ENCODE results near the gene IFNA4. TPM values are rescaled to one million over a fixed set of nuclear protein-coding genes. Genes with fewer than 3 reads are reported as not detected.

IFNA4 gene
- total and polyA plus RNA-seq, 2 of the 8 experiments (the other 6 are each of a cell fraction or from before 2014, with no cell fraction given): not detected

DNA sequence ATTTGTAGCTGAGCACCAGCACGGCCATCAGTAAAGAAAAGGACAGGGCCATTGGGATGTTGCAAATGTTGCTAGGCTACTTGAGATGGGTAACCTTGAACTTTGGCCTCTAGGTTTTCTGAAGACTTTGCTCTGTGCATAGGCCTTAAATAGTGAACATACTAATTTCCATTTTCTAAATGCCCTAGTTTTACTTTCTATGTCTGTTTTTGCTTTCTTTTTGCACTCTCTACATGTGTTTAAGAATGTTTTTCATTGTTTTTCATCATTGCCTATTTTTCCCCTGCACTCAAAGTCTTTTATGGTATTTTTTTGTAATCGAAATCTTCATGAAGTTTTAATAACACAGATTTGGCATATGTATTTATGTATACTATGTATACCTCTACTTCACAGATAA lies 40.7 kb upstream of the IFNA4 start, which contains the start of gene IFNA17:
Gene IFNA17 (minus strand): TSS at position 101 of the 400 bp plus-strand sequence. CDS start 49 bp downstream, at position 52.
- Histone ChIP-seq H2AK5ac (ENCODE audit: low read depth, low read length) (no peak within 1 kb of the TSS), H4K91ac (replicated peaks; ENCODE audit: insufficient read length, low read length) (no peak within 1 kb of the TSS), H3K36me3 (ENCODE audit: control insufficient read depth in 2 of 4, insufficient read depth in 4 of 4, low read length in 3 of 4) (no peaks in the 10 kb centered on the region), H3K27ac (ENCODE audit: low read depth, low read length) (no peak within 1 kb of the TSS), H3K4me2 (ENCODE audit: insufficient read depth in 1 of 2, low read depth in 2 of 2, low read length in 2 of 2) (no peak within 1 kb of the TSS), H3K79me2 (ENCODE audit: control insufficient read depth in 1 of 2, insufficient read depth in 2 of 2, low read length in 2 of 2) (no peaks in the 10 kb centered on the region), H4K20me1 (replicated peaks in 1 of 2; ENCODE audit: control insufficient read depth in 1 of 2, insufficient read depth in 2 of 2, low read length in 2 of 2) (no peaks in the 10 kb centered on the region), H3K9me3 (ENCODE audit: insufficient read depth in 2 of 2, low read depth in 1 of 2, low read length in 1 of 2) (no peaks in the 10 kb centered on the region), H2BK120ac (replicated peaks; ENCODE audit: low read depth, low read length) (no peak within 1 kb of the TSS), H3K27me3 (replicated peaks in 1 of 4; ENCODE audit: control insufficient read depth in 3 of 4, extremely low read depth in 1 of 4, insufficient read depth in 3 of 4, low read length in 3 of 4) (no peaks in the 10 kb centered on the region), H3K14ac (ENCODE audit: insufficient read length) (no peak within 1 kb of the TSS), H3K4me1 (replicated peaks in 1 of 4; ENCODE audit: control insufficient read depth in 3 of 4, insufficient read depth in 4 of 4, low read length in 3 of 4) (no peaks in the 10 kb centered on the region), H2BK15ac (ENCODE audit: low read length) (no peak within 1 kb of the TSS), H3K4me3 (ENCODE audit: extremely low read depth in 1 of 4, insufficient read depth in 2 of 4, low read depth in 3 of 4, low read length in 4 of 4) (no peak within 1 kb of the TSS), H3K56ac (replicated peaks; ENCODE audit: insufficient read length, low read depth, low read length) (no peak within 1 kb of the TSS), H3K23me2 (ENCODE audit: low read depth, low read length) (no peaks in the 10 kb centered on the region), H3K79me1 (ENCODE audit: low read depth, low read length) (no peaks in the 10 kb centered on the region), H2BK12ac (ENCODE audit: low read depth, low read length) (no peak within 1 kb of the TSS), H3K23ac (ENCODE audit: insufficient read length) (no peak within 1 kb of the TSS), H2AFZ (ENCODE audit: low read length) (no peak within 1 kb of the TSS), H3K4ac (replicated peaks; ENCODE audit: insufficient read length, low read depth, low read length) (no peak within 1 kb of the TSS), H4K5ac (ENCODE audit: insufficient read length, low read depth, low read length) (no peak within 1 kb of the TSS), H2BK5ac (ENCODE audit: low read depth, low read length) (no peak within 1 kb of the TSS), H2BK20ac (ENCODE audit: low read length) (no peak within 1 kb of the TSS), H4K8ac (ENCODE audit: extremely low read depth, insufficient read depth, low read length) (no peak within 1 kb of the TSS), H3K9ac (replicated peaks in 1 of 4; ENCODE audit: extremely low read depth in 1 of 4, low read depth in 3 of 4, low read length in 3 of 4) (no peak within 1 kb of the TSS), H3K18ac (ENCODE audit: extremely low read depth, low read length) (no peak within 1 kb of the TSS)
- CTCF ChIA-PET (ENCODE audit: partially characterized antibody): no interaction called here
- 91% methylated on average over 2 of the region's 2 CpGs; no CpG with 5 or more reads in 1 of the 2 experiments for WGBS, 2 experiments (ENCODE audit: extremely low coverage in 1 of 2, insufficient coverage in 1 of 2, insufficient read length in 1 of 2, insufficient replicate concordance in 2 of 2, low coverage in 1 of 2, low lambda C conversion rate in 2 of 2, missing lambda C conversion rate in 1 of 2)
- FAIRE-seq (no peak), DNase-seq (ENCODE audit: low read depth in 1 of 2, low spot score in 2 of 2) (no peak)
- POLR2A ChIA-PET (ENCODE audit: partially characterized antibody): no interaction called here
- no peak for TF ChIP-seq BACH1 (IDR thresholded peaks at IDR 0.05; ENCODE audit: low read length)
- TF ChIP-seq SIX5 (IDR thresholded peaks at IDR 0.05; ENCODE audit: low read depth, low read length): no peak
- no peak for TF ChIP-seq FOSL1 (IDR thresholded peaks at IDR 0.05; ENCODE audit: insufficient read depth, low read depth, low read length)
- no peak for TF ChIP-seq SIRT6 (IDR thresholded peaks at IDR 0.05; ENCODE audit: low read length)
- TF ChIP-seq EGR1 (IDR thresholded peaks at IDR 0.05; ENCODE audit: borderline replicate concordance, low read depth, low read length): no peak
- TF ChIP-seq PHF8 (conservative IDR thresholded peaks at IDR 0.05; ENCODE audit: low read depth, low read length): no peak
- TF ChIP-seq TBP (IDR thresholded peaks at IDR 0.05; ENCODE audit: low read depth, low read length): no peak
- TF ChIP-seq HDAC6 (IDR thresholded peaks at IDR 0.05; ENCODE audit: low read depth, low read length): no peak
- no peak for TF ChIP-seq SUZ12 (IDR thresholded peaks at IDR 0.05; ENCODE audit: low read length)
- TF ChIP-seq NRF1 (IDR thresholded peaks at IDR 0.05; ENCODE audit: low read depth, low read length): no peak
- TF ChIP-seq, protein P1, sequence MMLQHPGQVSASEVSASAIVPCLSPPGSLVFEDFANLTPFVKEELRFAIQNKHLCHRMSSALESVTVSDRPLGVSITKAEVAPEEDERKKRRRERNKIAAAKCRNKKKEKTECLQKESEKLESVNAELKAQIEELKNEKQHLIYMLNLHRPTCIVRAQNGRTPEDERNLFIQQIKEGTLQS (IDR thresholded peaks at IDR 0.05; ENCODE audit: insufficient read depth, low read depth, low read length): no peak
- TF ChIP-seq, protein P2, sequence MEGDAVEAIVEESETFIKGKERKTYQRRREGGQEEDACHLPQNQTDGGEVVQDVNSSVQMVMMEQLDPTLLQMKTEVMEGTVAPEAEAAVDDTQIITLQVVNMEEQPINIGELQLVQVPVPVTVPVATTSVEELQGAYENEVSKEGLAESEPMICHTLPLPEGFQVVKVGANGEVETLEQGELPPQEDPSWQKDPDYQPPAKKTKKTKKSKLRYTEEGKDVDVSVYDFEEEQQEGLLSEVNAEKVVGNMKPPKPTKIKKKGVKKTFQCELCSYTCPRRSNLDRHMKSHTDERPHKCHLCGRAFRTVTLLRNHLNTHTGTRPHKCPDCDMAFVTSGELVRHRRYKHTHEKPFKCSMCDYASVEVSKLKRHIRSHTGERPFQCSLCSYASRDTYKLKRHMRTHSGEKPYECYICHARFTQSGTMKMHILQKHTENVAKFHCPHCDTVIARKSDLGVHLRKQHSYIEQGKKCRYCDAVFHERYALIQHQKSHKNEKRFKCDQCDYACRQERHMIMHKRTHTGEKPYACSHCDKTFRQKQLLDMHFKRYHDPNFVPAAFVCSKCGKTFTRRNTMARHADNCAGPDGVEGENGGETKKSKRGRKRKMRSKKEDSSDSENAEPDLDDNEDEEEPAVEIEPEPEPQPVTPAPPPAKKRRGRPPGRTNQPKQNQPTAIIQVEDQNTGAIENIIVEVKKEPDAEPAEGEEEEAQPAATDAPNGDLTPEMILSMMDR (IDR thresholded peaks at IDR 0.05; ENCODE audit: control extremely low read depth in 1 of 3, insufficient read depth in 1 of 3, low read depth in 1 of 3, low read length in 3 of 3): no peak
- no peak for TF ChIP-seq SP2 (IDR thresholded peaks at IDR 0.05; ENCODE audit: low read length)
